Peyer's patch (tissue), 4 donors: ENCODE data around the gene DCLK2.

Experiments
- POLR2A ChIP-seq, 2 donors: fragments of 450-650 bp; IDR thresholded peaks; one replicate each; pipeline ENCODE4 v1.5.1; 2017; ENCODE audit warnings: antibody characterized with exemption in 2 of 2, mild to moderate bottlenecking in 2 of 2, moderate library complexity in 2 of 2
- TF ChIP-seq, protein P1 (sequence below), 6 experiments: fragments of 450-650 bp in 4 of 6; fragments of 200-600 bp in 2 of 6; sonication (generic) in 1 of 6; IDR thresholded peaks; one replicate each; pipeline ENCODE4 v1.5.1; 2017 to 2019; ENCODE audit warnings: antibody characterized with exemption in 6 of 6, mild to moderate bottlenecking in 3 of 6, moderate library complexity in 1 of 6

DNA sequence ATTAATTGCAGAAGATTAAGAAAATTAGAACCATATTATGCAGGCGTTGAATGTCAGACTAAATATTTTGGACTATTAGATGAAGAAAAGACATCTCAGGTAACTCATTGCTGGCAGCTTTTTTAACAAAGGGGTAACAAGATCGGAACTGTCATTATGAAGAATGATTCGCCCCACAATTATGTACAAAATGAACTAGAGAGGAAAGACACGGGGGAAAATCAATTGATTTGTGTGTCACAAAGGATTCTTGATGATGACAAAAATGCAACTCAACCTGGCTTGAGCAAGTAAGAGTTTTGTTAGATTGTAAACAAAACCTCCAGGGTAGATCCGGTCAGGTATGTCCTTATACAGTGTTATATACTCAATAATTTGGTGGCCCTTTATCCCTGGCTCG lies 12.5 kb upstream of the DCLK2 start:
- TF ChIP-seq, protein P1, sequence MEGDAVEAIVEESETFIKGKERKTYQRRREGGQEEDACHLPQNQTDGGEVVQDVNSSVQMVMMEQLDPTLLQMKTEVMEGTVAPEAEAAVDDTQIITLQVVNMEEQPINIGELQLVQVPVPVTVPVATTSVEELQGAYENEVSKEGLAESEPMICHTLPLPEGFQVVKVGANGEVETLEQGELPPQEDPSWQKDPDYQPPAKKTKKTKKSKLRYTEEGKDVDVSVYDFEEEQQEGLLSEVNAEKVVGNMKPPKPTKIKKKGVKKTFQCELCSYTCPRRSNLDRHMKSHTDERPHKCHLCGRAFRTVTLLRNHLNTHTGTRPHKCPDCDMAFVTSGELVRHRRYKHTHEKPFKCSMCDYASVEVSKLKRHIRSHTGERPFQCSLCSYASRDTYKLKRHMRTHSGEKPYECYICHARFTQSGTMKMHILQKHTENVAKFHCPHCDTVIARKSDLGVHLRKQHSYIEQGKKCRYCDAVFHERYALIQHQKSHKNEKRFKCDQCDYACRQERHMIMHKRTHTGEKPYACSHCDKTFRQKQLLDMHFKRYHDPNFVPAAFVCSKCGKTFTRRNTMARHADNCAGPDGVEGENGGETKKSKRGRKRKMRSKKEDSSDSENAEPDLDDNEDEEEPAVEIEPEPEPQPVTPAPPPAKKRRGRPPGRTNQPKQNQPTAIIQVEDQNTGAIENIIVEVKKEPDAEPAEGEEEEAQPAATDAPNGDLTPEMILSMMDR (IDR thresholded peaks at IDR 0.05): no peak
- TF ChIP-seq POLR2A (IDR thresholded peaks at IDR 0.05): no peak
